ENCODE results near the gene RERE.
"Not testable (repeated sequence)": the region's sequence is repeated elsewhere in the genome, so short reads cannot be mapped to it uniquely, and the experiment has no call there.

Gene RERE

GRCh38 chr1:8602471-8603219 is 214.8 kb downstream of the RERE start:
- DNase-seq (ENCODE audit: low spot score): no peak

GRCh38 chr1:8600336-8600735 is 217.1 kb downstream of the RERE start:
- no peak for DNase-seq (ENCODE audit: low spot score)

GRCh38 chr1:8599646-8600212 is 217.7 kb downstream of the RERE start:
- DNase-seq (ENCODE audit: low spot score): no peak

GRCh38 chr1:8598783-8599182 is 218.7 kb downstream of the RERE start:
- no peak for DNase-seq (ENCODE audit: low spot score)

GRCh38 chr1:8598060-8598724 is 219.2 kb downstream of the RERE start:
- DNase-seq (ENCODE audit: low spot score): no peak

- DNase-seq (ENCODE audit: low spot score): no peak
These were observed 220.0 kb downstream of the RERE start for GRCh38 chr1:8597455-8597854.

- no peak for DNase-seq (ENCODE audit: low spot score)
These were observed 221.5 kb downstream of the RERE start for GRCh38 chr1:8595941-8596340.

GRCh38 chr1:8595332-8595731 is 222.1 kb downstream of the RERE start:
- DNase-seq (ENCODE audit: low spot score): no peak

GRCh38 chr1:8593292-8593691 is 224.1 kb downstream of the RERE start:
- not testable (repeated sequence) for DNase-seq (ENCODE audit: low spot score)

GRCh38 chr1:8591569-8591968 is 225.9 kb downstream of the RERE start:
- no peak for DNase-seq (ENCODE audit: low spot score)

- DNase-seq (ENCODE audit: low spot score): no peak
These were observed 226.6 kb downstream of the RERE start for GRCh38 chr1:8590721-8591351.

- no peak for DNase-seq (ENCODE audit: low spot score)
These were observed 227.9 kb downstream of the RERE start for GRCh38 chr1:8589571-8589970.

GRCh38 chr1:8587784-8588183 is 229.7 kb downstream of the RERE start:
- no peak for DNase-seq (ENCODE audit: low spot score)

GRCh38 chr1:8586438-8586837 is 231.0 kb downstream of the RERE start:
- no peak for DNase-seq (ENCODE audit: low spot score)

GRCh38 chr1:8584316-8584715 is 233.1 kb downstream of the RERE start:
- DNase-seq (ENCODE audit: low spot score): no peak

GRCh38 chr1:8583031-8583430 is 234.4 kb downstream of the RERE start:
- DNase-seq (ENCODE audit: low spot score): no peak

GRCh38 chr1:8580566-8580965 is 236.9 kb downstream of the RERE start:
- no peak for DNase-seq (ENCODE audit: low spot score)

GRCh38 chr1:8578936-8579335 is 238.5 kb downstream of the RERE start:
- DNase-seq (ENCODE audit: low spot score): no peak

- no peak for DNase-seq (ENCODE audit: low spot score)
These were observed 239.1 kb downstream of the RERE start for GRCh38 chr1:8578132-8578877.

GRCh38 chr1:8574985-8575384 is 242.5 kb downstream of the RERE start:
- no peak for DNase-seq (ENCODE audit: low spot score)

- DNase-seq (ENCODE audit: low spot score): no peak
These were observed 245.3 kb downstream of the RERE start for GRCh38 chr1:8572106-8572505.

All from germinal center (tissue), 1 donor.